Astrocyte (in vitro differentiated cells and primary cell): ENCODE results near the gene VPS13D.

ENCODE experiments used
- EZH2 ChIP-seq: IDR thresholded peaks from 2 replicates; pipeline ENCODE4 v1.6.1; 2012; ENCODE audit warnings: mild to moderate bottlenecking, low read length, inconsistent platforms; ENCODE audit not compliant: insufficient read depth
- TF ChIP-seq, protein P1 (sequence below): IDR thresholded peaks from 2 replicates; pipeline ENCODE4 v1.5.1; 2011; ENCODE audit warnings: low read depth, mild to moderate bottlenecking, inconsistent platforms, low read length, moderate library complexity; ENCODE audit not compliant: insufficient read depth

GRCh38 chr1:12435639-12436344 is 206.0 kb downstream of the VPS13D start:
- TF ChIP-seq, protein P1, sequence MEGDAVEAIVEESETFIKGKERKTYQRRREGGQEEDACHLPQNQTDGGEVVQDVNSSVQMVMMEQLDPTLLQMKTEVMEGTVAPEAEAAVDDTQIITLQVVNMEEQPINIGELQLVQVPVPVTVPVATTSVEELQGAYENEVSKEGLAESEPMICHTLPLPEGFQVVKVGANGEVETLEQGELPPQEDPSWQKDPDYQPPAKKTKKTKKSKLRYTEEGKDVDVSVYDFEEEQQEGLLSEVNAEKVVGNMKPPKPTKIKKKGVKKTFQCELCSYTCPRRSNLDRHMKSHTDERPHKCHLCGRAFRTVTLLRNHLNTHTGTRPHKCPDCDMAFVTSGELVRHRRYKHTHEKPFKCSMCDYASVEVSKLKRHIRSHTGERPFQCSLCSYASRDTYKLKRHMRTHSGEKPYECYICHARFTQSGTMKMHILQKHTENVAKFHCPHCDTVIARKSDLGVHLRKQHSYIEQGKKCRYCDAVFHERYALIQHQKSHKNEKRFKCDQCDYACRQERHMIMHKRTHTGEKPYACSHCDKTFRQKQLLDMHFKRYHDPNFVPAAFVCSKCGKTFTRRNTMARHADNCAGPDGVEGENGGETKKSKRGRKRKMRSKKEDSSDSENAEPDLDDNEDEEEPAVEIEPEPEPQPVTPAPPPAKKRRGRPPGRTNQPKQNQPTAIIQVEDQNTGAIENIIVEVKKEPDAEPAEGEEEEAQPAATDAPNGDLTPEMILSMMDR: no peak
- TF ChIP-seq EZH2: no peak
